Measurements from ENCODE around the gene SASH1.

GRCh38 chr6:148423133-148423532, 80.5 kb downstream of the SASH1 start:
- no peak for TF ChIP-seq CTCF (IDR thresholded peaks at IDR 0.05; ENCODE audit: extremely low read depth in 1 of 2, insufficient read depth in 1 of 2, low read depth in 1 of 2, low read length in 2 of 2)
- no peak for TF ChIP-seq POLR2AphosphoS5 (IDR thresholded peaks at IDR 0.05; ENCODE audit: insufficient read depth, low read depth, low read length)
- TF ChIP-seq POLR2A (IDR thresholded peaks at IDR 0.05; ENCODE audit: low read depth, low read length), result no peak

Data from endothelial cell of umbilical vein (primary cell).